GM12873 (cell line): ENCODE data around the gene AMOTL2.

Source experiments
- CTCF ChIP-seq: IDR thresholded peaks from 2 replicates; pipeline ENCODE4 v1.5.1; 2012; ENCODE audit warnings: low read depth, mild to moderate bottlenecking, moderate library complexity, low read length, control low read depth; ENCODE audit not compliant: insufficient read depth; ENCODE audit errors: missing control alignments

Gene AMOTL2

GRCh38 chr3:134404366-134404885, 30.2 kb upstream of the AMOTL2 start:
- TF ChIP-seq CTCF = no peak

- no peak for TF ChIP-seq CTCF
Observed at GRCh38 chr3:134397755-134398154, 23.5 kb upstream of the AMOTL2 start.

GRCh38 chr3:134395103-134395502, 20.9 kb upstream of the AMOTL2 start:
- TF ChIP-seq CTCF = no peak

GRCh38 chr3:134394380-134394779, 20.1 kb upstream of the AMOTL2 start:
- TF ChIP-seq CTCF = no peak

- TF ChIP-seq CTCF = no peak
Observed at GRCh38 chr3:134393074-134393473, 18.8 kb upstream of the AMOTL2 start.

GRCh38 chr3:134392336-134392983, 18.2 kb upstream of the AMOTL2 start:
- no peak for TF ChIP-seq CTCF

- no peak for TF ChIP-seq CTCF
Observed at GRCh38 chr3:134389865-134390264, 15.6 kb upstream of the AMOTL2 start.
